PC-3 (cell line): ENCODE data around the gene FSTL3.

Experiments used
- EZH2 ChIP-seq: fragments of 300-600 bp; sonication (generic); IDR thresholded peaks from one replicate; pipeline ENCODE4 v1.6.1; 2017; ENCODE audit warnings: antibody characterized with exemption, mild to moderate bottlenecking, low read length; ENCODE audit not compliant: unreplicated experiment
- EZH2phosphoT487 ChIP-seq: fragments of 300-600 bp; sonication (generic); IDR thresholded peaks from 2 replicates; pipeline ENCODE4 v1.6.1; 2018; ENCODE audit warnings: mild to moderate bottlenecking, antibody characterized with exemption, low read length, borderline replicate concordance
- TF ChIP-seq, protein P1 (sequence below): fragments of 300-600 bp; sonication (generic); conservative IDR thresholded peaks from 2 replicates; pipeline ENCODE4 v1.5.1; 2017; ENCODE audit warnings: antibody characterized with exemption, low read depth, mild to moderate bottlenecking, low read length

DNA sequence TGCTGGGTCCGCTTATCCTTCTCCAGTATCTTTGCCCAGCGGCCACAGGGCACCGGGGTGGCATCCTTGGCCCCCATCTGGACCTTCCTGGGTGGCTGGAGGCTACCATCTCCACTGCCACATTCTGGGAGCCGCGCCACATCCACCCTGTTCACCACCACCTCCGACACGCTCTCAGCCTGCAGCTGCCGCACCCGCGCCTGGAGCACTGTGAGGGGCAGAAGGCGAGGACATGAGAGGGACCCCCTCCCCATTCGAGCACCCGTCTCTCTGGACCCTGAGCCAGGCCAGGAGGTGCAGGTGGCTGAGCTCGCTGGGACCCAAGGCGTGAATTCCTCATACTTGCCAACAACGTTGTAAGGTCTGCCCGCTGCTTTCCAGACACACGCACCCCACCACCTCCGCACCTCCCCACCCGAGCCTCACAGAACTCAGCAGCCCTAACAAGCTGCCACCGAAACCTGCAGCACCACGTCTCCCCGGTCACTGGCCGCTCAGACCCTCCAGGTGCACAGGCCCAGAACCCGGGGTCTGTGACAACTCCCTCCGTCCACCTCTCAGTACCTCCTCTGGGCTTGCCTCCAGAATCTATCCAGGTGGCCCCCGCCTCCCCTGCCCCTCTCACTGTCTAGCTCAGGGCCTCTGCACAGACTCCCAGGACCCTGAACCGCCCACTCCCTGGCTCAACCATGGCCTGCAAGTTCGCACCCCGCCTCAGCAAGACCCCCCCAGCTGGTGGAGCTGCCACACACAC is 46.1 kb upstream of the FSTL3 start:
- TF ChIP-seq, protein P1, sequence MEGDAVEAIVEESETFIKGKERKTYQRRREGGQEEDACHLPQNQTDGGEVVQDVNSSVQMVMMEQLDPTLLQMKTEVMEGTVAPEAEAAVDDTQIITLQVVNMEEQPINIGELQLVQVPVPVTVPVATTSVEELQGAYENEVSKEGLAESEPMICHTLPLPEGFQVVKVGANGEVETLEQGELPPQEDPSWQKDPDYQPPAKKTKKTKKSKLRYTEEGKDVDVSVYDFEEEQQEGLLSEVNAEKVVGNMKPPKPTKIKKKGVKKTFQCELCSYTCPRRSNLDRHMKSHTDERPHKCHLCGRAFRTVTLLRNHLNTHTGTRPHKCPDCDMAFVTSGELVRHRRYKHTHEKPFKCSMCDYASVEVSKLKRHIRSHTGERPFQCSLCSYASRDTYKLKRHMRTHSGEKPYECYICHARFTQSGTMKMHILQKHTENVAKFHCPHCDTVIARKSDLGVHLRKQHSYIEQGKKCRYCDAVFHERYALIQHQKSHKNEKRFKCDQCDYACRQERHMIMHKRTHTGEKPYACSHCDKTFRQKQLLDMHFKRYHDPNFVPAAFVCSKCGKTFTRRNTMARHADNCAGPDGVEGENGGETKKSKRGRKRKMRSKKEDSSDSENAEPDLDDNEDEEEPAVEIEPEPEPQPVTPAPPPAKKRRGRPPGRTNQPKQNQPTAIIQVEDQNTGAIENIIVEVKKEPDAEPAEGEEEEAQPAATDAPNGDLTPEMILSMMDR, result no peak
- TF ChIP-seq EZH2 (no peak), EZH2phosphoT487 (no peak)
